ENCODE results near the gene CXorf49.

CXorf49 gene

GRCh38 chrX:71664889-71665491 lies 53.1 kb downstream of the CXorf49 start:
- no peak for TF ChIP-seq POLR2A (IDR thresholded peaks at IDR 0.05; ENCODE audit: low read depth, low read length)
- no peak for FAIRE-seq
- no peak for DNase-seq (ENCODE audit: insufficient read length, low spot score)

Measured in H54 (cell line).